ENCODE measurements around the gene ADCY10. TPM values are rescaled to one million over a fixed set of nuclear protein-coding genes. Genes with fewer than 3 reads are reported as not detected.
"Not testable (repeated sequence)": the region's sequence is repeated elsewhere in the genome, so short reads cannot be mapped to it uniquely, and the experiment has no call there.

The ADCY10 gene
- total RNA-seq, 2 experiments from 2014 or later = 0.15 TPM; not detected in 1

GRCh38 chr1:167808690-167809089 lies 105.2 kb downstream of the ADCY10 start:
- no peak overlapping the region for H2AFZ ChIP-seq (ENCODE audit: low read length)
- H4K20me1 ChIP-seq (ENCODE audit: insufficient read depth, low read length) = no peaks in the 10 kb centered on the region
- H3K9me3 ChIP-seq (ENCODE audit: low read length) = peaks cover 7% of the 10 kb centered on the region; the same call in 1 of the 2 replicates
- no peak overlapping the region for H3K27ac ChIP-seq (ENCODE audit: low read depth, low read length, poor library complexity, severe bottlenecking)
- intact Hi-C loops (cut with micrococcal nuclease; ENCODE audit: unreplicated experiment) = loop anchor here (10.0 kb wide), 1 partner anchor 276 kb away; no protein-coding TSS in a partner anchor
- CTCF ChIA-PET (ENCODE audit: unreplicated experiment) = no interaction called here
- peaks cover 14% of the 10 kb centered on the region for H3K4me1 ChIP-seq (ENCODE audit: insufficient read depth, low read length, poor library complexity, severe bottlenecking)
- POLR2A ChIA-PET = interaction anchor here (0.6 kb wide), 1 partner anchor 588 kb away, joined by 4 read pairs; the partner anchor contains the start of gene POU2F1
- H3K9me2 ChIP-seq (ENCODE audit: insufficient read depth, low read length) = no peaks in the 10 kb centered on the region
- no peak for TF ChIP-seq EZH2phosphoT487 (IDR thresholded peaks at IDR 0.05; ENCODE audit: borderline replicate concordance, low read depth, low read length)
- TF ChIP-seq, protein P1, sequence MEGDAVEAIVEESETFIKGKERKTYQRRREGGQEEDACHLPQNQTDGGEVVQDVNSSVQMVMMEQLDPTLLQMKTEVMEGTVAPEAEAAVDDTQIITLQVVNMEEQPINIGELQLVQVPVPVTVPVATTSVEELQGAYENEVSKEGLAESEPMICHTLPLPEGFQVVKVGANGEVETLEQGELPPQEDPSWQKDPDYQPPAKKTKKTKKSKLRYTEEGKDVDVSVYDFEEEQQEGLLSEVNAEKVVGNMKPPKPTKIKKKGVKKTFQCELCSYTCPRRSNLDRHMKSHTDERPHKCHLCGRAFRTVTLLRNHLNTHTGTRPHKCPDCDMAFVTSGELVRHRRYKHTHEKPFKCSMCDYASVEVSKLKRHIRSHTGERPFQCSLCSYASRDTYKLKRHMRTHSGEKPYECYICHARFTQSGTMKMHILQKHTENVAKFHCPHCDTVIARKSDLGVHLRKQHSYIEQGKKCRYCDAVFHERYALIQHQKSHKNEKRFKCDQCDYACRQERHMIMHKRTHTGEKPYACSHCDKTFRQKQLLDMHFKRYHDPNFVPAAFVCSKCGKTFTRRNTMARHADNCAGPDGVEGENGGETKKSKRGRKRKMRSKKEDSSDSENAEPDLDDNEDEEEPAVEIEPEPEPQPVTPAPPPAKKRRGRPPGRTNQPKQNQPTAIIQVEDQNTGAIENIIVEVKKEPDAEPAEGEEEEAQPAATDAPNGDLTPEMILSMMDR (conservative IDR thresholded peaks at IDR 0.05; ENCODE audit: low read length) = no peak
- no peak for DNase-seq (ENCODE audit: low spot score)
- H3K4me3 ChIP-seq (ENCODE audit: low read depth, low read length, poor library complexity, severe bottlenecking) = no peak overlapping the region
- no peaks in the 10 kb centered on the region for H3K79me2 ChIP-seq (ENCODE audit: insufficient read depth, low read depth, low read length)
- no TSS peak for BruUV-seq (replicated peaks)
- no peak overlapping the region for H3K4me2 ChIP-seq (ENCODE audit: low read length)
- no peaks in the 10 kb centered on the region for H3K36me3 ChIP-seq (ENCODE audit: insufficient read depth, low read length)

GRCh38 chr1:167808104-167808503 lies 105.8 kb downstream of the ADCY10 start:
- ChIA-PET POLR2A (interaction anchor here (0.6 to 1.4 kb wide), 2 partner anchors 55 to 588 kb away, joined by 4 read pairs; partner anchors contain the start of gene POU2F1), CTCF (ENCODE audit: unreplicated experiment) (no interaction called here)
- intact Hi-C loops (cut with micrococcal nuclease; ENCODE audit: unreplicated experiment) = loop anchor here (10.0 kb wide), 1 partner anchor 277 kb away; no protein-coding TSS in a partner anchor
- Histone ChIP-seq H3K79me2 (ENCODE audit: insufficient read depth, low read depth, low read length) (no peaks in the 10 kb centered on the region), H3K4me1 (ENCODE audit: insufficient read depth, low read length, poor library complexity, severe bottlenecking) (peaks cover 17% of the 10 kb centered on the region), H3K9me3 (ENCODE audit: low read length) (peaks cover 1% of the 10 kb centered on the region; the same call in 1 of the 2 replicates), H4K20me1 (ENCODE audit: insufficient read depth, low read length) (no peaks in the 10 kb centered on the region), H3K27ac (ENCODE audit: low read depth, low read length, poor library complexity, severe bottlenecking) (no peak overlapping the region), H3K36me3 (ENCODE audit: insufficient read depth, low read length) (no peaks in the 10 kb centered on the region), H3K9me2 (ENCODE audit: insufficient read depth, low read length) (no peaks in the 10 kb centered on the region), H2AFZ (ENCODE audit: low read length) (no peak overlapping the region), H3K4me3 (ENCODE audit: low read depth, low read length, poor library complexity, severe bottlenecking) (no peak overlapping the region), H3K4me2 (ENCODE audit: low read length) (no peak overlapping the region)
- no peak for DNase-seq (ENCODE audit: low spot score)
- BruUV-seq (replicated peaks) = no TSS peak
- TF ChIP-seq, protein P1 (conservative IDR thresholded peaks at IDR 0.05; ENCODE audit: low read length) = no peak
- TF ChIP-seq EZH2phosphoT487 (IDR thresholded peaks at IDR 0.05; ENCODE audit: borderline replicate concordance, low read depth, low read length) = no peak

DNA sequence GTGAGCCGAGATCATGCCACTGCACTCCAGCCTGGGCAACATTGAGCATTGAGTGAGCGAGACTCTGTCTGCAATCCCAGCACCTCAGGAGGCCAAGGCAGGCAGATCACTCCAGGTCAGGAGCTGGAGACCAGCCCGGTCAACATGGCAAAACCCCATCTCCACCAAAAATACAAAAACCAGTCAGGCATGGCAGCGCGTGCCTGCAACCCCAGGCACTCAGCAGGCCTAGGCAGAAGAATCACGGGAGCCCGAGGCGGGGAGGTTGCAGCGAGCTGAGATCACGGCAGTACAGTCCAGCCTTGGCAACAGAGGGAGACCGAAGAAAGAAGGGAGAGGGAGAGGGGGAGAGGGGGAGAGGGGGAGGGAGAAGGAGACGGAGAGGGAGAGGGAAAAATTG lies 107.3 kb downstream of the ADCY10 start:
- intact Hi-C loops (cut with micrococcal nuclease; ENCODE audit: unreplicated experiment) = loop anchor here (10.0 kb wide), 1 partner anchor 278 kb away; no protein-coding TSS in a partner anchor
- H3K4me2 ChIP-seq (ENCODE audit: low read length); H2AFZ ChIP-seq (ENCODE audit: low read length); H3K9me2 ChIP-seq (ENCODE audit: insufficient read depth, low read length); CTCF ChIA-PET (ENCODE audit: unreplicated experiment); H3K27ac ChIP-seq (ENCODE audit: low read depth, low read length, poor library complexity, severe bottlenecking); DNase-seq (ENCODE audit: low spot score); H3K36me3 ChIP-seq (ENCODE audit: insufficient read depth, low read length); H3K79me2 ChIP-seq (ENCODE audit: insufficient read depth, low read depth, low read length); BruUV-seq (replicated peaks); H3K9me3 ChIP-seq (ENCODE audit: low read length); H4K20me1 ChIP-seq (ENCODE audit: insufficient read depth, low read length); H3K4me3 ChIP-seq (ENCODE audit: low read depth, low read length, poor library complexity, severe bottlenecking): not testable (repeated sequence)
- H3K4me1 ChIP-seq (ENCODE audit: insufficient read depth, low read length, poor library complexity, severe bottlenecking) = peaks cover 17% of the 10 kb centered on the region
- POLR2A ChIA-PET = interaction anchor here (1.2 to 1.4 kb wide), 2 partner anchors 12 to 54 kb away, joined by 4 read pairs; no protein-coding TSS in a partner anchor

DNA sequence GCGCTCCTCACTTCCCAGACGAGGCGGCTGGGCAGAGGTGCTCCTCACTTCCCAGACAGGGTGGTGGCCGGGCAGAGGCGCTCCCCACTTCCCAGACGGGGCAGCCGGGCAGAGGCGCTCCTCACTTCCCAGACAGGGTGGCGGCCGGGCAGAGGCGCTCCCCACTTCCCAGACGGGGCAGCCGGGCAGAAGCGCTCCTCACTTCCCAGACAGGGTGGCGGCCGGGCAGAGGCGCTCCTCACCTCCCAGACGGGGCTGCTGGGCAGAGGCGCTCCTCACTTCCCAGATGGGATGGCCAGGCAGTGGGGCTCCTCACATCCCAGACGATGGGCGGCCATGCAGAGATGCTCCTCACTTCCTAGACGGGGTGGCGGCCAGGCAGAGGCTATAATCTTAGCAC lies 107.7 kb downstream of the ADCY10 start:
- CTCF ChIA-PET (ENCODE audit: unreplicated experiment); H3K79me2 ChIP-seq (ENCODE audit: insufficient read depth, low read depth, low read length); H3K4me3 ChIP-seq (ENCODE audit: low read depth, low read length, poor library complexity, severe bottlenecking); H3K4me2 ChIP-seq (ENCODE audit: low read length); H3K27ac ChIP-seq (ENCODE audit: low read depth, low read length, poor library complexity, severe bottlenecking); H4K20me1 ChIP-seq (ENCODE audit: insufficient read depth, low read length); DNase-seq (ENCODE audit: low spot score); BruUV-seq (replicated peaks); H2AFZ ChIP-seq (ENCODE audit: low read length); POLR2A ChIA-PET; H3K9me3 ChIP-seq (ENCODE audit: low read length); H3K36me3 ChIP-seq (ENCODE audit: insufficient read depth, low read length); H3K9me2 ChIP-seq (ENCODE audit: insufficient read depth, low read length): not testable (repeated sequence)
- H3K4me1 ChIP-seq (ENCODE audit: insufficient read depth, low read length, poor library complexity, severe bottlenecking) = peaks cover 17% of the 10 kb centered on the region
- intact Hi-C loops (cut with micrococcal nuclease; ENCODE audit: unreplicated experiment) = loop anchor here (10.0 kb wide), 1 partner anchor 279 kb away; no protein-coding TSS in a partner anchor
